Measurements from ENCODE around the gene HASPIN. TPM values are rescaled to one million over a fixed set of nuclear protein-coding genes. Genes with fewer than 3 reads are reported as not detected.

The HASPIN gene
- total RNA-seq, 1 donor from 2014 or later: 22.9 TPM

DNA sequence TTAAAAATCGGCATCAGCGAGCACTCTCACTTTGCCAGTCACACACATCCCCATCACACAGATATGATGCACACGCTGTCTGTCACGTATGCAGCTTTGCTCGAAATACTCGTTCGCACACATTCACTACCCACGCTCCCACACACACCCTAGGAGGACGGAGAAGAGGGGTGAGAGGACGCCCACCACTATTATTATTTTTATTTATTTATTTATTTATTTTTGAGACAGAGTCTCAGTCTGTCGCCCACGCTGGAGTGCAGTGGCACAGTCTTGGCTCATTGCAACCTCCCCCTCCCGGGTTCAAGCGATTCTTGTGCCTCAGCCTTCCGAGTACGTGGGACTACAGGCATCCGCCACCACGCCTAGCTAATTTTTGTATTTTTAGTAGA lies 30.4 kb downstream of the HASPIN start:
- H3K27me3 Mint-ChIP-seq (ENCODE audit: low read depth): peaks cover 6% of the 10 kb centered on the region
- no peaks in the 10 kb centered on the region for H3K36me3 Mint-ChIP-seq (ENCODE audit: low read depth)
- H3K4me1 Mint-ChIP-seq: no peaks in the 10 kb centered on the region
- DNase-seq (ENCODE audit: low read depth, low spot score): no peak
- no peak overlapping the region for H3K27ac Mint-ChIP-seq (ENCODE audit: unreplicated experiment)
- TF ChIP-seq, protein P1, sequence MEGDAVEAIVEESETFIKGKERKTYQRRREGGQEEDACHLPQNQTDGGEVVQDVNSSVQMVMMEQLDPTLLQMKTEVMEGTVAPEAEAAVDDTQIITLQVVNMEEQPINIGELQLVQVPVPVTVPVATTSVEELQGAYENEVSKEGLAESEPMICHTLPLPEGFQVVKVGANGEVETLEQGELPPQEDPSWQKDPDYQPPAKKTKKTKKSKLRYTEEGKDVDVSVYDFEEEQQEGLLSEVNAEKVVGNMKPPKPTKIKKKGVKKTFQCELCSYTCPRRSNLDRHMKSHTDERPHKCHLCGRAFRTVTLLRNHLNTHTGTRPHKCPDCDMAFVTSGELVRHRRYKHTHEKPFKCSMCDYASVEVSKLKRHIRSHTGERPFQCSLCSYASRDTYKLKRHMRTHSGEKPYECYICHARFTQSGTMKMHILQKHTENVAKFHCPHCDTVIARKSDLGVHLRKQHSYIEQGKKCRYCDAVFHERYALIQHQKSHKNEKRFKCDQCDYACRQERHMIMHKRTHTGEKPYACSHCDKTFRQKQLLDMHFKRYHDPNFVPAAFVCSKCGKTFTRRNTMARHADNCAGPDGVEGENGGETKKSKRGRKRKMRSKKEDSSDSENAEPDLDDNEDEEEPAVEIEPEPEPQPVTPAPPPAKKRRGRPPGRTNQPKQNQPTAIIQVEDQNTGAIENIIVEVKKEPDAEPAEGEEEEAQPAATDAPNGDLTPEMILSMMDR (conservative IDR thresholded peaks at IDR 0.05): no peak
- H3K4me3 Mint-ChIP-seq: no peak overlapping the region
- H3K9me3 Mint-ChIP-seq: no peaks in the 10 kb centered on the region

DNA sequence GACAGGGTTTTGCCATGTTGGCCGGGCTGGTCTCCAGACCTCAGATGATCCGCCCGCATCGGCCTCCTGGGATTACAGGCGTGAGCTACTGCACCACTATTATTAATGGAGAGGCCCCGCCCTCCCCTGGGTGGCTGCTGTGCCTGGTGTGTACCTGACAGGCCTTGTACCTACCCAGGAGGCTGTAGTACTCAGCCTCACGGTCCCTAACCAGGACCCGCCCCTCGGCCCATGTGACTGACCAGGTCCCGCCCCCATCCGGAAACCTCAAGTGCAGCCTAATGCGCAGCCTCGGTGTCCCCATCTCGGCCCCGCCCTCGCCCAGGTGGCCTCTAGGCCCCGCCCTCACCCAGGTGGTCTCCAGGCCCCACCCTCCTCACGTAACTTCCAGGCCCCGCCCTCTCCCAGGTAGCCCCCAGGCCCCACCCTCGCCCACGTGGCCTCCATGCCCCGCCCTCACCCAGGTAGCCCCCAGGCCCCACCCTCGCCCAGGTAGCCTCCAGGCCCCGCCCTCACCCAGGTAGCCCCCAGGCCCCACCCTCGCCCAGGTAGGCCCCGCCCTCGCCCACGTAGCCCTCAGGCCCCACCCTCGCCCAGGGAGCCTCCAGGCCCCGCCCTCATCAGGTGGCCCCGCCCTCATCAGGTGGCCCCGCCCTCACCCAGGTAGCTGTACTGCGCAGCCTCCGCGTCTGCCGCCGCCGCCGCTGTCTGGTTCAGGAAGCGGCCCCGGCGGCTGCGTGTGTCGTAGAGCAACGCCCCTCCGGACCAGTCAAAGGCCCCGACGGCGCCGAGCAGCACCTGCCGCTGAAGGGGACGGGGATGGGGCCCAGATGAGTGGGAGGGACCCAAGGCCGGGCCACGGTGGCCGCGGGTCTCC lies 31.0 kb downstream of the HASPIN start:
- Mint-ChIP-seq H3K36me3 (ENCODE audit: low read depth) (no peaks in the 10 kb centered on the region), H3K27me3 (ENCODE audit: low read depth) (peaks cover 6% of the 10 kb centered on the region), H3K4me1 (no peaks in the 10 kb centered on the region), H3K4me3 (no peak overlapping the region), H3K27ac (ENCODE audit: unreplicated experiment) (no peak overlapping the region), H3K9me3 (peaks cover 1% of the 10 kb centered on the region)
- DNase-seq (ENCODE audit: low read depth, low spot score): peak; percentile 25
- TF ChIP-seq, protein P1 (conservative IDR thresholded peaks at IDR 0.05): no peak

DNA sequence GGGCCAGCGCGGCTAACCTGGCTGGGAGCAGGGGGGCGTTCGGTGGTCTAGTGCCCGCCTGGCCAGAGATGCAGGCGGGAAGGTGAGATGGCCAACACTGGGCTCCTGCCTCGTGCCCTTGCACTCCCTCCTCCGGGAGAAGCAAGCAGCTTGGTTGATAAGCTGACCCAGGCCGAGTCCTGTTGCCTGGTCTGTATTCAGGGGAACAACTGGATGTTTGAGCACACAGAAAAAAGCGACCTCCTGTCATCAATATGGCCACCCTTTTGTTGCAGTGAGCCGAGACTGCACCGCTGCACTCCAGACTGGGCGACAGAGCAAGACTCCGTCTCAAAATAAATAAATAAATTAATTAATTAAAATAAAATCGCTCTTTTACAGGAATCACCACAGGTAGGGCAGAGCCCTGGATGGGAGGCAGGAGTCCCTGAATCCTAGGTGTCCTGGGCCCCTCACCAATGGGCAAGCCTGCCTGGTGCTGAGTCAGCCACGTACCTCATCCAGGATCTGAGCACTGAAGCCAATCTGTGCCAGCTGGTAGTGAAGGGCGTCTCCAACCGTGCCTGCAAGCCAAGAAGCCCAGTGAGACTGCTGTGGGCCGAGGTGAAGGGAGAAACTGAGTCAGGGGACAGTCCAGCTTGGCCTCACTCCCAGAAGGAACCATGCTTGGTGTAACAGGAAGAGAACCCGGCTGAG lies 31.8 kb downstream of the HASPIN start:
- no peaks in the 10 kb centered on the region for H3K36me3 Mint-ChIP-seq (ENCODE audit: low read depth)
- no peaks in the 10 kb centered on the region for H3K4me1 Mint-ChIP-seq
- TF ChIP-seq, protein P1 (conservative IDR thresholded peaks at IDR 0.05): no peak
- no peak for DNase-seq (ENCODE audit: low read depth, low spot score)
- peaks cover 6% of the 10 kb centered on the region for H3K27me3 Mint-ChIP-seq (ENCODE audit: low read depth)
- H3K9me3 Mint-ChIP-seq: peaks cover 5% of the 10 kb centered on the region
- H3K27ac Mint-ChIP-seq (ENCODE audit: unreplicated experiment): no peak overlapping the region
- no peak overlapping the region for H3K4me3 Mint-ChIP-seq

DNA sequence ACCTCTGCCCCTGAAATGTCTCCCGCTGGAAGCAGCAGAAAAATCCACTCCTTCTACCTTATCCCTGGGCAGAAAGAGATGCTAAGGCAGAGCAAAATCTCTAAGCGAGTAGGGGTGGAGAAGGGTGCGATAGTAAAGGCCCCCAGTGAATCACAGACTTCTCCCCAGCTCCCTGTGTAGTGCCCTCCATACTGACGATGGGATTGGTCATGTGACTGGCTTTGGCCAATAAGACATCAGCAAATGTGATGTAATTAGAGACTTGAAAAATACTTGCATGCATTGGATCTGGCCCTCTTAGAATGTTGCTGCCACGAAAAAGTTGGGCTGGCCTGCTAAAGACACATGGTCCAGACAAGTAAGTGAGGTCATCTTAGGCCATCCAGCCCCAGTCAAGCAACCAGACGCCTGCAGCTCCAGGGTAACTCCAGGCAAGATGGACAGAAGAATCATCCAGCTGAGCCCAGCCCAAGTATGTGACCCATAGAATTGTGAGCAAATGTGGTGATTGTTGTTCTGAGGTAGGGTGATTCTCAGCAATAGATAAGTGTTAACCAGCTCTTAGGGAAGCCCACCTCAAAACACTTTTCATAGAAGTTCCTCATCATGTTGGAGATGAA lies 36.0 kb downstream of the HASPIN start:
- Mint-ChIP-seq H3K27me3 (ENCODE audit: low read depth) (no peaks in the 10 kb centered on the region), H3K4me3 (no peak overlapping the region), H3K9me3 (peaks cover 5% of the 10 kb centered on the region), H3K36me3 (ENCODE audit: low read depth) (no peaks in the 10 kb centered on the region), H3K27ac (ENCODE audit: unreplicated experiment) (no peak overlapping the region), H3K4me1 (no peaks in the 10 kb centered on the region)
- TF ChIP-seq, protein P1 (conservative IDR thresholded peaks at IDR 0.05): no peak
- no peak for DNase-seq (ENCODE audit: low read depth, low spot score)

DNA sequence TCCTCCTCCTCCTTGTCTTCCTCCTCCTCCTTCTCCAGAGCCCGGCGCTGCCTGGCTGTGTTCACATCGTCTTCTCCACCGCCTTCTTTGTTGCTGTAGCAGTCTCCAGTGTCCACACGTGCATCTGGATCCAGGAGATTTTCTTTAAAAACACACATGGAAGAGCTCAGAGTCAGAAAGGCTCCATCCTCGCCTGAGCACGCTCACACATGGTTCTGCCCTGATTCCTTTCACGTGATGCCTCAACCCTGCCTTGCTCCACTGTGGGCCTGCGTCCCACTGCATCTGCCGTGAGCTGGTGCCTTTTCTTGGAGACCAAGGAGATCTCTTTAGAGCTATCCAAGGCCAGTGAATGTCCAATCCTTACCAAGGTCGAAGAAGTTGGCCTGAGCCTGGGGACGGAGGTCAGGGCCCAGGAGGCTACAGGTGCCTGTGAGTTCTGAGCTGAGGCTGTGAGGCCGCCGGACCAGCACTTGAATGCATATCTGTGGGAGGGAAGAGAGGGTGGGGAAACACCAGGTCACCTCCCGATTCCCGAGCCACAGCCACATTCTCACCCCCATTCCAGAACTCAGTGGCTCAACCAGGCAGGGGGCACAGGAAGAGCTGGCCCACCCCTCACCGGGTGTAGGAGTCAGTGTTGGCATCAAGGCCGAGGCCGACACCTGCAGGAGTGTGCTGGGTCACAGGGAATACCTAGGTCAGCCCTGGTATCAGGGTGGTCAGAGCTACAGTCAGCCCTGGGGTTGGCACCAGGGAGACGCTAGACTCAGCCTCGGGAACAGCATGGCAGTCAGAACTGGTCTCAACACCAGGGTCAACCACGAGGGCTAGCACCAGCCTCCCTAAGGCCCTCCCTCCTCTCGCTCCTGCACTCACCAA lies 37.6 kb downstream of the HASPIN start:
- no peak overlapping the region for H3K27ac Mint-ChIP-seq (ENCODE audit: unreplicated experiment)
- no peaks in the 10 kb centered on the region for H3K27me3 Mint-ChIP-seq (ENCODE audit: low read depth)
- peaks cover 5% of the 10 kb centered on the region for H3K9me3 Mint-ChIP-seq
- no peaks in the 10 kb centered on the region for H3K4me1 Mint-ChIP-seq
- no peak for DNase-seq (ENCODE audit: low read depth, low spot score)
- H3K4me3 Mint-ChIP-seq: no peak overlapping the region
- TF ChIP-seq, protein P1 (conservative IDR thresholded peaks at IDR 0.05): no peak
- H3K36me3 Mint-ChIP-seq (ENCODE audit: low read depth): no peaks in the 10 kb centered on the region
